NCI-H2196 (cell line): ENCODE data around the gene NEDD8.
"Not testable (repeated sequence)": the region's sequence is repeated elsewhere in the genome, so short reads cannot be mapped to it uniquely, and the experiment has no call there.

ENCODE experiments used
- DNase-seq: peaks from one replicate; lab custom pipeline; 2025; ENCODE audit not compliant: unreplicated experiment; lab: John Stamatoyannopoulos, UW

NEDD8 gene

DNA sequence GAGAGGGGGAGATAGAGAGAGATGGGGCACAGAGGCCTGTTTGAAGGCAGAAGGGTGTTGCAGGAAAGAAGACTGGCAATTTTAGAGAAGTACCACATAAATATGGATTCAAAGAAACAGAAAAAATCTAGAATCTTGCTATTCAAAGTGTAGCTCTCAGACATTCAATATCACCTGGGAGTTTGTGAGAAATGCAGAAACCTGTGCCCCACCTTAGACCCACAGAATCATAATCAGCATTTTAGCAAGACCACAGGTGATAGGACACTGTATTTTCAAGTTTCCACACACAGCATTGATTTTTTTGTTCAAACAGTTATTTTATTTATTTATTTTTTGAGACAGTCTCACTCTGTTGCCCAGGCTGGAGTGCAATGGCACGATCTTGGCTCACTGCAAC is 3.3 kb downstream of the NEDD8 start:
- no peak for DNase-seq

DNA sequence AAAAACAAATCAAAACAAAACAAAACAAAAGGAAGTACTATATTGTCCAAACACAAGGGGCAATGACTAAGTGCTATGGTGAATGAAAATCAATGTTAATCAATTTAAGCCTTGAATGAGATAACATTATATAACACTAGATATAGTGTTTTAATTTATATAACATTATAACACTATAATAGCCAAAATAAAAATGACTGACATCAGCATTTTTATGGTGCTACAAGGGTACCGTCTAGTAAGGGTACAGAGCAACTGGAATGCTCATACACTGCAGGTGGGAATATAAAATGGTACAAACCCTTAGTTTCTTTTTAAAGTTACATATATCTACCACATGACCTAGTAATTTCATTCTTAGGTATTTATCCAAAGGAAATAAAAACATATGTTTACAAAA is 5.7 kb downstream of the NEDD8 start:
- no peak for DNase-seq

GRCh38 chr14:24224618-24225071 is 7.5 kb downstream of the NEDD8 start:
- DNase-seq = no peak

GRCh38 chr14:24222987-24223386 is 9.2 kb downstream of the NEDD8 start:
- DNase-seq = not testable (repeated sequence)

GRCh38 chr14:24219521-24219920 is 12.6 kb downstream of the NEDD8 start:
- no peak for DNase-seq

DNA sequence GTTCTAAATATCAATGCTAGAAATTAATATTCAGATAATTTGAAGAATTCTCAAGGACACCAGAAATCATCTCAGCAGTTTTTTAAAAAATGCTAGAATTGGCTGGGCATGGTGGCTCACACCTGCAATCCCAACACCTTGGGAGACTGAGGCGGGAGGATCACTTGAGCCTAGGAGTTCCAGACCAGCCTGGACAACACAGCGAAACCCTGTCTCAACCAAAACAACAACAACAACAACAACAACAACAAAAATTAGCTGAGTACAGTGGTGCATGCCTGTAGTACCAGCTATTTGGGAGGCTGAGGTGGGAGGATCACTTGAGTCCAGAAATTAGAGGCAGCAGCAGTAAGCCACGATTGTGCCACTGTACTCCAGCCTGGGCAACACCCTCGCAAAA is 13.1 kb downstream of the NEDD8 start:
- no peak for DNase-seq

DNA sequence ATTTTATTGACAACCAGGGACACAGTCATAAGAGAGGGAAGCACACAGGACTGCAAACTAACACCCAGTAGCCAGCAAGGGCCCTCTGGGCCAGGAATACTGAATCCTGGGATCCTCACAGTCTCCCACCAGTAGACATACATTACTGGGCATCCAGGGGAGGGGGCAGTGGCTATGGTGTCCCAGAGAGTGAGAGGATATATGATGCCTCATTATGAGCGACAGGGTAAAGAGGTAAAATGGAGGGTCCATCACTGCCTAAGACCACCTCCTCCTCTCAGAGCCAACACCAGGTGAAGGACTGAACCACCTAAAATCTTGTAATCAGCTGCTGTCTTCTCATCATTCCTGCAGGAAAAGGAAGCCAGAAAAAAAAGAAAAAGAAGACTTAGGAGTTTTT is 15.3 kb downstream of the NEDD8 start:
- not testable (repeated sequence) for DNase-seq

- DNase-seq = no peak
Measured at GRCh38 chr14:24216345-24216699, 15.8 kb downstream of the NEDD8 start.

- DNase-seq = peak; percentile 90
Measured at GRCh38 chr14:24215495-24216344, 16.4 kb downstream of the NEDD8 start, which contains the start of gene MDP1. MDP1 (minus strand) TSS chr14:24216066; CDS start chr14:24215955, 111 bp downstream.

GRCh38 chr14:24213866-24214662 is 18.1 kb downstream of the NEDD8 start:
- DNase-seq = no peak

GRCh38 chr14:24212924-24213865 is 19.0 kb downstream of the NEDD8 start, which contains the start of gene CHMP4A:
CHMP4A (minus strand) TSS chr14:24213488; CDS start chr14:24213439, 49 bp downstream.
- peak; percentile 96 for DNase-seq

DNA sequence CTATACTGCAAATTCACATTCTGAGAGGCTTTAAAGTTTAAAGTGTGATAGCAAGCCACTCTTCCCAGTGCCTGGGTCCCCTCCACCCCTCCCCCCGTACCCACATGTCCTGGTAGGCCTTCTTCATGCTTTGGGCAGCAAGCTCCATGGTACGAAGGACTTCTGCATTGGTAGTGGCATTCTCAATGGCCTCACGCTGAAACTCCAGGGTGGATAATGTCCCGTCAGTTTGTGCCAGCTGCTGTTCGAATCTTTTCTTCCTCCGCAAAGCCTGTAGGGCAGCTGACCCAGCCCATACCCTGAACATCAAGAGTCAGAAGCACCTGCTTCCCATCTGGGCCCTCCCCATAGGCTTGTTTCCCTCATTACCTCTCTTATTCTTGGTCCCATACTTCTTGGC is 20.9 kb downstream of the NEDD8 start:
- DNase-seq = no peak

DNA sequence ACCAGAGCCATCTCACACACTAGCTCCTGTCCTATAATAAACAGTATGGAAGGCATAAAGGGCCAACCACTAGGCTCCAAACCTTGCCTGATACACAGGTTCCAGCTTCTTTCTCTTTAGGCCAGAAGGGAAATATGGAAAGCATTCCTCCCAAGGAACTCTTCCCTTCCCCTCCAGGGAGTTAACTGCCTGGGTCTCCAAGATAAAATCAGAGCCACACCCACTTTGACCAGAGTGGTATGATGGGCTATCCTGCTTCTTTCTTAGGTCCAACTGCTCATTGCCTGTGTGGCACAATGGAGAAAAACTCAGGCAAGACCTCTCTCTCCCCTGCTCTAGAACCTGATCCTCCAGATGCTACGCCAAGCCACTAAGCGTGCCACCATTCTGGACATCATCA is 24.5 kb downstream of the NEDD8 start:
- no peak for DNase-seq

GRCh38 chr14:24207104-24207551 is 25.0 kb downstream of the NEDD8 start:
- no peak for DNase-seq

GRCh38 chr14:24206260-24207103 is 25.7 kb downstream of the NEDD8 start:
- DNase-seq = no peak

DNA sequence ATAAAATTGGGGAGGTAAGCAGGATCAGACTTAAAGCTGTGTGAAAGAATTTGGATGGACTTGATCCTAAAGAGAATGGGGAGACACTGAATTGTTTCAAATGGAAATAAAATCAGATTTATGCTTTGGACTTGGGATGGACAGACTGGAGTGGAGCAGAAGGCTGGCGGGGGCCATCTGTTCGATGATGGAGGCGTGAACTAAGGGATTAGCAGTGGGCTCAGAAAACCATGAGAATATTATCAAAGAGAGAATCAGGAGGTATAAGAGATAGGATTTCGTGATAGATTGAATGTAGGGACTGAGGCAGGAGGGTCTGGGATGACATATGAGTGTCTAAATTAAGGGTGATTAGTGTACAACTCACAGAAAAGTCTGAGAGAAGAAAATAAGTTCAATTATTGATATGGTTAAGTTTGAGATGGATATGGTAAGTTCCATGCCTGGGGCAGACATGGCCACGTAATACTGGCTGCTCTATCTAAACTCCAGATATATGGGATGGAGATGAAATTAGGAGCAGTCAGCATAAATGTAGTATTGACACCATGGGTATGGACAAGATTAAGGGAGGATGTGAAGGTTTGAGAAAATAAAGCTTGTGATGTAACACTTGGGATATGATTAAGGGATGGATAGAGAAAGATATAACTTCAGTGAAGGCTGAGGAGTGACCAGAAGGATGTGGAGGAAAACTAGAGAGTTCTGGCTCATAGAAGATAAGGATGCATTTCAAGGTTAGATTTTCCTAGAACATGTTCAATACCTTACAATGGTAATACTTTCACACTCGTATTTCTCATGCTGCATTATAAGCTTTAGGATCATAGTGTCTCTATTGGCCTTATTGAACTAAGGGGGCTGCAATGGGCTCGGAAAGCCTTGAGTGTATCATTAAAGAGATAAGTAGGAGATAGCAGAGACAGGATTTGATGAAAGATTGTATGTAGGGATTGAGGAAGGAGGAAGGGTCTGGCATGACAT is 27.7 kb downstream of the NEDD8 start:
- no peak for DNase-seq

DNA sequence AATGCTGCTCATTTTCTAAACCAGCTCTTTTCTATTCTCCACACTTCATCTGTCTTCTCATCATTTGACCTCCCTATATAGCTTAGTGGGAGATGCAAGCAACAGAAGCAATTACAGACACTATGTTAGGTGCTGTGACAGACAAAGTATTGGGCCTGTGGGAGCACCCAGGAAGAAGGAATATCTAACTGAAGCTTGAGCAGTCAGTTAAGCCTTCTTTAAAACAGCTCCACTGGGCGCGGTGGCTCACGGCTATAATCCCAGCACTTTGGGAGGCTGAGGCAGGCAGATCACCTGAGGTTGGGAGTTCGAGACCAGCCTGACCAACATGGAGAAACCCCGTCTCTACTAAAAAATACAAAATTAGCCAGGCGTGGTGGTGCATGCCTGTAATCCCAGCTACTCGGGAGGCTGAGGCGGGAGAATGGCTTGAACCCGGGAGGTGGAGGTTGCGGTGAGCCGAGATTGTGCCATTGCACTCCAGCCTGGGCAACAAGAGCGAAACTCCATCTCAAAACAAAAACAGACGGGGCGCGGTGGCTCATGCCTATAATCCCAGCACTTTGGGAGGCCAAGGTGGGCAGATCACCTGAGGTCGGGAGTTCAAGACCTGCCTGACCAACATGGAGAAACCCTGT is 28.8 kb downstream of the NEDD8 start:
- not testable (repeated sequence) for DNase-seq

DNA sequence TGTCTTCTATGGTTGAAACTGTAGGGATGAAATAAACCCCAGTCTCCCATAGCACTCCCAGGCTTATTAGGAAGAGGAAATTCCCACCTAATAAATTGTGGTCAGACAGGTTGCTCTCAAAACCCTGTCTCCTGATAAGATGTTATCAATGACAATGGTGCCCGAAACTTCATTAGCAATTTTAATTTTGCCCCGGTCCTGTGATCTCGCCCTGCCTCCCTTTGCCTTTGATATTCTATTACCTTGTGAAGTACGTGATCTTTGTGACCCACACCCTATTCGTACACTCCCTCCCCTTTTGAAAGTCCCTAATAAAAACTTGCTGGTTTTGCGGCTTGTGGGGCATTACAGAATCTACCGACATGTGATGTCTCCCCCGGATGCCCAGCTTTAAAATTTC is 29.6 kb downstream of the NEDD8 start:
- not testable (repeated sequence) for DNase-seq
